ENCODE measurements around the gene UXT. TPM values are rescaled to one million over a fixed set of nuclear protein-coding genes. Genes with fewer than 3 reads are reported as not detected.
A peak's percentile ranks its signal among the peaks of the same experiment; 100 is the strongest.

UXT gene
- polyA plus RNA-seq, 1 donor from 2014 or later = 153 TPM

DNA sequence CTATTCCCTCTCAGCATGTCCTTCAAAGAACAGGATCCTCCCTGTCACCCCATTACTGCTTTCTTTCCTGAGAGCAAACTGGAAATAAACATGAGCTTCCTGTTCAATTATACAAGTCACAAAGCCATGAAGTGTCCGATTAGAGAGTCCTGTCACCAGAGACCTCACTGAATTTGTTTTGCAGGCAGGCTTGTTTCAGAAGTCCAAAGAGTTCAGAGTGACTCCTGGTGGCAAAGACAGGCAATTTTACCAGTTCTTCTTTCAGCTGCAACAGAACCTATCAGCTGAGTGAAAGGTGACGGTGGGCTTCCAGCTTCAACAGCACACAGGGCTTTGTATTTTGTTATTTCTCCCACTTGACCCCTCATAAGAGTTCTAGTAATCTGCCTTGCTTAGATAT, 15.1 kb downstream of the UXT start:
- no peak overlapping the region for H3K27ac ChIP-seq (ENCODE audit: low read length)
- H3K9me2 ChIP-seq (ENCODE audit: insufficient read depth, low read length) = no peaks in the 10 kb centered on the region
- H3K4me2 ChIP-seq (ENCODE audit: low read length) = no peak overlapping the region
- no peaks in the 10 kb centered on the region for H3K27me3 ChIP-seq (ENCODE audit: insufficient read depth, low read depth, low read length)
- H3K36me3 ChIP-seq (ENCODE audit: insufficient read depth, low read length) = no peaks in the 10 kb centered on the region
- no peak overlapping the region for H2AFZ ChIP-seq (ENCODE audit: low read depth, low read length)
- H3K9me3 ChIP-seq (ENCODE audit: low read length) = no peaks in the 10 kb centered on the region
- H3K79me2 ChIP-seq (replicated peaks; ENCODE audit: insufficient read depth, low read length) = peaks cover 2% of the 10 kb centered on the region
- no peak overlapping the region for H3K9ac ChIP-seq (ENCODE audit: low read length)
- H3K4me3 ChIP-seq (ENCODE audit: low read length) = no peak overlapping the region
- no peaks in the 10 kb centered on the region for H4K20me1 ChIP-seq (ENCODE audit: insufficient read depth)
- no peaks in the 10 kb centered on the region for H3F3A ChIP-seq (ENCODE audit: insufficient read depth, low read length, poor library complexity, severe bottlenecking)
- TF ChIP-seq, protein P1, sequence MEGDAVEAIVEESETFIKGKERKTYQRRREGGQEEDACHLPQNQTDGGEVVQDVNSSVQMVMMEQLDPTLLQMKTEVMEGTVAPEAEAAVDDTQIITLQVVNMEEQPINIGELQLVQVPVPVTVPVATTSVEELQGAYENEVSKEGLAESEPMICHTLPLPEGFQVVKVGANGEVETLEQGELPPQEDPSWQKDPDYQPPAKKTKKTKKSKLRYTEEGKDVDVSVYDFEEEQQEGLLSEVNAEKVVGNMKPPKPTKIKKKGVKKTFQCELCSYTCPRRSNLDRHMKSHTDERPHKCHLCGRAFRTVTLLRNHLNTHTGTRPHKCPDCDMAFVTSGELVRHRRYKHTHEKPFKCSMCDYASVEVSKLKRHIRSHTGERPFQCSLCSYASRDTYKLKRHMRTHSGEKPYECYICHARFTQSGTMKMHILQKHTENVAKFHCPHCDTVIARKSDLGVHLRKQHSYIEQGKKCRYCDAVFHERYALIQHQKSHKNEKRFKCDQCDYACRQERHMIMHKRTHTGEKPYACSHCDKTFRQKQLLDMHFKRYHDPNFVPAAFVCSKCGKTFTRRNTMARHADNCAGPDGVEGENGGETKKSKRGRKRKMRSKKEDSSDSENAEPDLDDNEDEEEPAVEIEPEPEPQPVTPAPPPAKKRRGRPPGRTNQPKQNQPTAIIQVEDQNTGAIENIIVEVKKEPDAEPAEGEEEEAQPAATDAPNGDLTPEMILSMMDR (IDR thresholded peaks at IDR 0.05; ENCODE audit: poor library complexity, severe bottlenecking) = peak; percentile 43
- TF ChIP-seq SMC3 (conservative IDR thresholded peaks at IDR 0.05; ENCODE audit: poor library complexity) (peak; percentile 17), MXI1 (conservative IDR thresholded peaks at IDR 0.05; ENCODE audit: poor library complexity, severe bottlenecking) (no peak), TAF1 (IDR thresholded peaks at IDR 0.05; ENCODE audit: low read depth) (no peak), RAD21 (conservative IDR thresholded peaks at IDR 0.05) (peak; percentile 22)

DNA sequence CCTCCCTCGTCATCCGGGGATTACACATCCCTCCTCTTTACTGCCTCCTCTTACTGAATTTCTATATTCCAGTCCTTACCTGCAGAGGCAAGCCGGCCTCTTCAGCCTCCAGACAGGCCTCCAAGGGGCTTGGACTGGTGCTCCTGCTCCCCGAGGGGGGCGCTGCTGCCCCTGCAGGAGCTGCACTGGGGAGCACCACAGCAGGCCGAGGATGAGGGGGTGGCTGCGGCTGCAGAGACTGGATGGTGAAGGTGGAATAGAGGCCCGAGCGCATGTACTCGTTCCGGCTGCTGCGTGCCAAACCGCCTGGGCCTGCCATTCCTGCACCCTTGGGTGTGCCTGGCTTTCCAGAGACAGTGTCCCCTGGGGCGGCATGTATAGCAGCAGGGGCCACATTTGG, 20.2 kb downstream of the UXT start:
- no peaks in the 10 kb centered on the region for H3K9me2 ChIP-seq (ENCODE audit: insufficient read depth, low read length)
- no peaks in the 10 kb centered on the region for H3K9me3 ChIP-seq (ENCODE audit: low read length)
- no peak overlapping the region for H3K4me2 ChIP-seq (ENCODE audit: low read length)
- H3K36me3 ChIP-seq (ENCODE audit: insufficient read depth, low read length) = no peaks in the 10 kb centered on the region
- no peaks in the 10 kb centered on the region for H3K79me2 ChIP-seq (replicated peaks; ENCODE audit: insufficient read depth, low read length)
- no peak for TF ChIP-seq TAF1 (IDR thresholded peaks at IDR 0.05; ENCODE audit: low read depth)
- TF ChIP-seq SMC3 (conservative IDR thresholded peaks at IDR 0.05; ENCODE audit: poor library complexity) = no peak
- no peak for TF ChIP-seq MXI1 (conservative IDR thresholded peaks at IDR 0.05; ENCODE audit: poor library complexity, severe bottlenecking)
- TF ChIP-seq RAD21 (conservative IDR thresholded peaks at IDR 0.05) = no peak
- TF ChIP-seq EP300 (conservative IDR thresholded peaks at IDR 0.05; ENCODE audit: poor library complexity, severe bottlenecking) = no peak
- TF ChIP-seq, protein P1 (IDR thresholded peaks at IDR 0.05; ENCODE audit: poor library complexity, severe bottlenecking) = no peak
- TF ChIP-seq, protein P2, sequence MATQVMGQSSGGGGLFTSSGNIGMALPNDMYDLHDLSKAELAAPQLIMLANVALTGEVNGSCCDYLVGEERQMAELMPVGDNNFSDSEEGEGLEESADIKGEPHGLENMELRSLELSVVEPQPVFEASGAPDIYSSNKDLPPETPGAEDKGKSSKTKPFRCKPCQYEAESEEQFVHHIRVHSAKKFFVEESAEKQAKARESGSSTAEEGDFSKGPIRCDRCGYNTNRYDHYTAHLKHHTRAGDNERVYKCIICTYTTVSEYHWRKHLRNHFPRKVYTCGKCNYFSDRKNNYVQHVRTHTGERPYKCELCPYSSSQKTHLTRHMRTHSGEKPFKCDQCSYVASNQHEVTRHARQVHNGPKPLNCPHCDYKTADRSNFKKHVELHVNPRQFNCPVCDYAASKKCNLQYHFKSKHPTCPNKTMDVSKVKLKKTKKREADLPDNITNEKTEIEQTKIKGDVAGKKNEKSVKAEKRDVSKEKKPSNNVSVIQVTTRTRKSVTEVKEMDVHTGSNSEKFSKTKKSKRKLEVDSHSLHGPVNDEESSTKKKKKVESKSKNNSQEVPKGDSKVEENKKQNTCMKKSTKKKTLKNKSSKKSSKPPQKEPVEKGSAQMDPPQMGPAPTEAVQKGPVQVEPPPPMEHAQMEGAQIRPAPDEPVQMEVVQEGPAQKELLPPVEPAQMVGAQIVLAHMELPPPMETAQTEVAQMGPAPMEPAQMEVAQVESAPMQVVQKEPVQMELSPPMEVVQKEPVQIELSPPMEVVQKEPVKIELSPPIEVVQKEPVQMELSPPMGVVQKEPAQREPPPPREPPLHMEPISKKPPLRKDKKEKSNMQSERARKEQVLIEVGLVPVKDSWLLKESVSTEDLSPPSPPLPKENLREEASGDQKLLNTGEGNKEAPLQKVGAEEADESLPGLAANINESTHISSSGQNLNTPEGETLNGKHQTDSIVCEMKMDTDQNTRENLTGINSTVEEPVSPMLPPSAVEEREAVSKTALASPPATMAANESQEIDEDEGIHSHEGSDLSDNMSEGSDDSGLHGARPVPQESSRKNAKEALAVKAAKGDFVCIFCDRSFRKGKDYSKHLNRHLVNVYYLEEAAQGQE (IDR thresholded peaks at IDR 0.05; ENCODE audit: borderline replicate concordance) = no peak
- no peak for TF ChIP-seq POLR2AphosphoS5 (IDR thresholded peaks at IDR 0.05)
- no peak for TF ChIP-seq EZH2 (IDR thresholded peaks at IDR 0.05; ENCODE audit: borderline replicate concordance, insufficient read depth, low read length, poor library complexity, severe bottlenecking)
- no peak overlapping the region for H3K27ac ChIP-seq (ENCODE audit: low read length)
- no peaks in the 10 kb centered on the region for H3F3A ChIP-seq (ENCODE audit: insufficient read depth, low read length, poor library complexity, severe bottlenecking)
- H2AFZ ChIP-seq (ENCODE audit: low read depth, low read length) = no peak overlapping the region
- H3K4me3 ChIP-seq (ENCODE audit: low read length) = no peak overlapping the region
- H4K20me1 ChIP-seq (ENCODE audit: insufficient read depth) = no peaks in the 10 kb centered on the region
- H3K9ac ChIP-seq (ENCODE audit: low read length) = no peak overlapping the region
- H3K27me3 ChIP-seq (ENCODE audit: insufficient read depth, low read depth, low read length) = no peaks in the 10 kb centered on the region
